Right lobe of liver (tissue), 6 donors: ENCODE measurements around the gene ATG101. TPM values are rescaled to one million over a fixed set of nuclear protein-coding genes. Genes with fewer than 3 reads are reported as not detected.

Source experiments
- ATAC-seq, 4 donors: fragments of 200-7000 bp; cut with Tn5 transposase; one replicate each; pipeline ENCODE4 v1.9.1; 2020; ENCODE audit warnings: mild to moderate bottlenecking in 4 of 4, moderate library complexity in 4 of 4
- DNase-seq, 3 donors: peaks; one replicate each; pipeline ENCODE4 v3.0.0-alpha.2; 2020
- H3K27ac ChIP-seq, 3 donors: fragments of 200-600 bp; one replicate each; pipeline ENCODE4 v1.8.0; 2022
- H3K27me3 ChIP-seq, 2 donors: fragments of 200-600 bp; one replicate each; pipeline ENCODE4 v1.8.0; 2022
- H3K36me3 ChIP-seq, 4 donors: fragments of 200-600 bp; sonication (generic) in 1 of 4; one replicate each; pipeline versions ENCODE4 v1.5.1 to v1.8.0; 2017 to 2022; ENCODE audit warnings: control low read depth in 1 of 4
- H3K4me1 ChIP-seq, 4 donors: fragments of 200-600 bp; sonication (generic) in 1 of 4; one replicate each; pipeline versions ENCODE4 v1.5.1 to v1.8.0; 2017 to 2022; ENCODE audit warnings: control low read depth in 1 of 4
- H3K4me3 ChIP-seq, 3 donors: fragments of 200-600 bp; one replicate each; pipeline ENCODE4 v1.8.0; 2022
- H3K9me3 ChIP-seq, 4 donors: fragments of 200-600 bp; sonication (generic) in 1 of 4; one replicate each; pipeline versions ENCODE4 v1.5.1 to v1.8.0; 2017 to 2022; ENCODE audit warnings: control low read depth in 1 of 4
- CTCF ChIP-seq, 4 donors: fragments of 200-600 bp in 3 of 4; fragments of 450-650 bp in 1 of 4; IDR thresholded peaks; one replicate each; pipeline versions ENCODE4 v1.5.1 to v1.8.0; 2016 to 2022; ENCODE audit warnings: antibody characterized with exemption in 4 of 4, mild to moderate bottlenecking in 2 of 4
- POLR2A ChIP-seq: fragments of 450-650 bp; IDR thresholded peaks from one replicate; pipeline ENCODE4 v1.6.1; 2017; ENCODE audit warnings: antibody characterized with exemption, mild to moderate bottlenecking
- WGBS: methylation state at CpG from one replicate; pipeline ENCODE4 v1.1.6; 2018; ENCODE audit warnings: low coverage, low lambda C conversion rate; ENCODE audit not compliant: insufficient coverage; ENCODE audit errors: missing lambda C conversion rate; 5-methylcytosine and 5-hydroxymethylcytosine counted together
- intact Hi-C, 2 donors: fragments of 100-400 bp; cut with DNase I; formaldehyde crosslinking; loops; one replicate each; pipeline versions ENCODE4 v1.11.2 to v1.14.1; 2022
- total RNA-seq, 6 experiments: library from RNA; depleted of rRNA in 2 of 6; stranded (reverse); fragments of >200 nt in 2 of 6; fragmentation: NEBNext Ultra II Directional in 3 of 6; extraction: Animal tissue kit (Norgen Biotek cat#: 25700) in 3 of 6; gene quantifications; one replicate each; pipeline versions ENCODE4 v1.1.0 to v1.2.4, GENCODE V29; 2016 to 2023
- donor health status: DM: no; HTN: yes; CAD: no.
- donor health status: DM: no; HTN: no; CAD: no.
- donor health status: DM: no; HTN: no; CAD: no.
- donor health status: DM: no; HTN: yes; CAD: no.
- donor health status: DM: no; HTN: yes; CAD: no.

Gene ATG101
- total RNA-seq, 6 experiments from 2014 or later = 17.4 to 29.7 (median 21.0) TPM

GRCh38 chr12:52037248-52037861 is 32.4 kb upstream of the ATG101 start:
- DNase-seq (no peak), ATAC-seq (no peak)
- Histone ChIP-seq H3K4me1 (peaks cover 0 to 12% (median 0%) of the 10 kb centered on the region in 4 donors), H3K36me3 (no peaks in the 10 kb centered on the region), H3K4me3 (peak overlapping the region; percentile 44 to 54 (median 45)), H3K27ac (peak overlapping the region; percentile 58 to 76 (median 60)), H3K27me3 (no peaks in the 10 kb centered on the region), H3K9me3 (no peaks in the 10 kb centered on the region)
- no peak for TF ChIP-seq POLR2A
- no peak for TF ChIP-seq CTCF (IDR thresholded peaks at IDR 0.05)
- no CpG with 5 or more reads among the region's 59 CpGs for WGBS
- intact Hi-C loops = no loop called here

GRCh38 chr12:52038447-52038846 is 31.3 kb upstream of the ATG101 start:
- DNase-seq = no peak

GRCh38 chr12:52041035-52041434 is 28.7 kb upstream of the ATG101 start:
- Histone ChIP-seq H3K4me3 (no peak overlapping the region), H3K4me1 (peaks cover 0 to 5% (median 0%) of the 10 kb centered on the region in 4 donors), H3K36me3 (no peaks in the 10 kb centered on the region), H3K27me3 (no peaks in the 10 kb centered on the region), H3K27ac (no peak overlapping the region), H3K9me3 (no peaks in the 10 kb centered on the region)
- no peak for DNase-seq
- no peak for ATAC-seq
- intact Hi-C loops = no loop called here
- 63% methylated on average over 3 of the region's 3 CpGs for WGBS
- no peak for TF ChIP-seq CTCF (IDR thresholded peaks at IDR 0.05)
- TF ChIP-seq POLR2A = no peak

More at GRCh38 chr12:52038447-52038846, 31.3 kb upstream of the ATG101 start:
- Histone ChIP-seq H3K4me1 (peaks cover 0 to 9% (median 0%) of the 10 kb centered on the region in 4 donors), H3K36me3 (no peaks in the 10 kb centered on the region), H3K27me3 (no peaks in the 10 kb centered on the region), H3K9me3 (no peaks in the 10 kb centered on the region), H3K4me3 (no peak overlapping the region), H3K27ac (no peak overlapping the region)
- ATAC-seq = no peak
- intact Hi-C loops = no loop called here
- WGBS = 64% methylated on average over 3 of the region's 6 CpGs
- TF ChIP-seq CTCF (IDR thresholded peaks at IDR 0.05) (no peak), POLR2A (no peak)

- no peaks in the 10 kb centered on the region for H3K36me3 ChIP-seq
- intact Hi-C loops = no loop called here
- no peak for DNase-seq
- TF ChIP-seq CTCF (IDR thresholded peaks at IDR 0.05) (no peak), POLR2A (no peak)
- H3K9me3 ChIP-seq = no peaks in the 10 kb centered on the region
- H3K4me3 ChIP-seq = no peak overlapping the region
- WGBS = 56% methylated on average over 4 of the region's 6 CpGs
- no peak for ATAC-seq
- no peaks in the 10 kb centered on the region for H3K4me1 ChIP-seq
- no peaks in the 10 kb centered on the region for H3K27me3 ChIP-seq
- H3K27ac ChIP-seq = no peak overlapping the region
Observed at GRCh38 chr12:52041695-52042123, 28.1 kb upstream of the ATG101 start.
